ENCODE data around the gene MTG2. TPM values are rescaled to one million over a fixed set of nuclear protein-coding genes. Genes with fewer than 3 reads are reported as not detected.
A peak's percentile ranks its signal among the peaks of the same experiment; 100 is the strongest.

Gene MTG2
- total and polyA plus RNA-seq, 10 of the 15 experiments (the other 5 are each of a cell fraction or from before 2014, with no cell fraction given) = 6.2 to 52.4 (median 34.3) TPM

- no peak overlapping the region for H3K4me3 ChIP-seq
- WGBS (ENCODE audit: insufficient coverage, insufficient replicate concordance, low lambda C conversion rate, missing lambda C conversion rate) = 90% methylated on average over 38 of the region's 38 CpGs
- H3K27me3 ChIP-seq (replicated peaks in 1 of 2; ENCODE audit: control insufficient read depth in 2 of 2, insufficient read depth in 2 of 2, low read length in 1 of 2) = no peaks in the 10 kb centered on the region
- no peak for DNase-seq (ENCODE audit: low read depth, low spot score)
- H3K79me2 ChIP-seq (ENCODE audit: control insufficient read depth, insufficient read depth, low read length) = no peaks in the 10 kb centered on the region
- no peak overlapping the region for H3K9ac ChIP-seq (ENCODE audit: control insufficient read depth, insufficient read depth, low read length)
- in situ Hi-C loops (cut with MboI) = no loop called here
- no peak for FAIRE-seq
- H3K27ac ChIP-seq (ENCODE audit: control insufficient read depth, insufficient read depth) = no peak overlapping the region
- no peak overlapping the region for H2AFZ ChIP-seq (ENCODE audit: control insufficient read depth, low read depth, low read length)
- CTCF ChIA-PET = no interaction called here
- TF ChIP-seq MAX (IDR thresholded peaks at IDR 0.05; ENCODE audit: low read depth, low read length) = no peak
- BruUV-seq (replicated peaks) = no TSS peak
- no peaks in the 10 kb centered on the region for H3K9me3 ChIP-seq (replicated peaks; ENCODE audit: control insufficient read depth, insufficient read depth, low read length)
- ATAC-seq = no peak
- H3K4me1 ChIP-seq (ENCODE audit: control insufficient read depth, insufficient read depth, low read length) = peaks cover 17% of the 10 kb centered on the region
- POLR2A ChIA-PET = no interaction called here
- RAD21 ChIA-PET (ENCODE audit: unreplicated experiment) = no interaction called here
- intact Hi-C loops (cut with micrococcal nuclease; ENCODE audit: unreplicated experiment) = no loop called here
- H4K20me1 ChIP-seq (ENCODE audit: control insufficient read depth, insufficient read depth) = no peaks in the 10 kb centered on the region
- H3K4me2 ChIP-seq (ENCODE audit: control insufficient read depth, insufficient read depth) = peak overlapping the region; percentile 36
- SMC1A ChIA-PET (ENCODE audit: uncharacterized antibody, unreplicated experiment) = no interaction called here
- H3K36me3 ChIP-seq (ENCODE audit: control insufficient read depth in 2 of 2, insufficient read depth in 2 of 2, low read length in 1 of 2) = peaks cover 16 to 25% of the 10 kb centered on the region in 2 experiments; a peak in 3 of 4 replicates
Measured at GRCh38 chr20:62200491-62201172, 17.8 kb downstream of the MTG2 start.

- Histone ChIP-seq H3K4me1 (ENCODE audit: control insufficient read depth, insufficient read depth, low read length) (peaks cover 17% of the 10 kb centered on the region), H3K4me3 (no peak overlapping the region), H3K9me3 (replicated peaks; ENCODE audit: control insufficient read depth, insufficient read depth, low read length) (no peaks in the 10 kb centered on the region), H3K36me3 (ENCODE audit: control insufficient read depth in 2 of 2, insufficient read depth in 2 of 2, low read length in 1 of 2) (peaks cover 16 to 25% of the 10 kb centered on the region in 2 experiments; a peak in 3 of 4 replicates), H3K4me2 (ENCODE audit: control insufficient read depth, insufficient read depth) (peak overlapping the region; percentile 36), H2AFZ (ENCODE audit: control insufficient read depth, low read depth, low read length) (no peak overlapping the region), H3K9ac (ENCODE audit: control insufficient read depth, insufficient read depth, low read length) (no peak overlapping the region; the same call in 1 of the 2 replicates), H3K27ac (ENCODE audit: control insufficient read depth, insufficient read depth) (peak overlapping the region; percentile 53), H3K79me2 (ENCODE audit: control insufficient read depth, insufficient read depth, low read length) (no peaks in the 10 kb centered on the region), H4K20me1 (ENCODE audit: control insufficient read depth, insufficient read depth) (no peaks in the 10 kb centered on the region), H3K27me3 (replicated peaks in 1 of 2; ENCODE audit: control insufficient read depth in 2 of 2, insufficient read depth in 2 of 2, low read length in 1 of 2) (no peaks in the 10 kb centered on the region)
- ATAC-seq = peak; percentile 59
- ChIA-PET RAD21 (ENCODE audit: unreplicated experiment) (no interaction called here), SMC1A (ENCODE audit: uncharacterized antibody, unreplicated experiment) (no interaction called here), POLR2A (no interaction called here), CTCF (no interaction called here)
- WGBS (ENCODE audit: insufficient coverage, insufficient replicate concordance, low lambda C conversion rate, missing lambda C conversion rate) = 11% methylated on average over 38 of the region's 38 CpGs
- intact Hi-C loops (cut with micrococcal nuclease; ENCODE audit: unreplicated experiment) (no loop called here), in situ Hi-C loops (cut with MboI) (no loop called here)
- FAIRE-seq = peak; percentile 95
- BruUV-seq (replicated peaks) = no TSS peak
- TF ChIP-seq BRCA1 (IDR thresholded peaks at IDR 0.05; ENCODE audit: low read depth, low read length) (no peak), CREB1 (IDR thresholded peaks at IDR 0.05; ENCODE audit: low read depth) (no peak), KDM1A (IDR thresholded peaks at IDR 0.05; ENCODE audit: borderline replicate concordance) (no peak), FOXK2 (IDR thresholded peaks at IDR 0.05) (no peak), RUNX3 (IDR thresholded peaks at IDR 0.05; ENCODE audit: low read length) (no peak; the same call in 1 of the 2 replicates), TCF3 (IDR thresholded peaks at IDR 0.05; ENCODE audit: borderline replicate concordance, insufficient read depth, low read depth, low read length) (0 out of 2 replicates have a peak, but pooled peaks have one; percentile 58), MEF2A (IDR thresholded peaks at IDR 0.05; ENCODE audit: insufficient read depth, low read depth, low read length) (no peak)
- peak; percentile 26 for DNase-seq (ENCODE audit: low read depth, low spot score)
Measured at GRCh38 chr20:62201173-62202082, 18.6 kb downstream of the MTG2 start.

All from GM12878 (cell line).